ENCODE data around the gene TEAD2.
A peak's percentile ranks its signal among the peaks of the same experiment; 100 is the strongest.
"Not testable (repeated sequence)": the region's sequence is repeated elsewhere in the genome, so short reads cannot be mapped to it uniquely, and the experiment has no call there.

The TEAD2 gene

GRCh38 chr19:49347191-49347590, 15.0 kb downstream of the TEAD2 start:
- no peak for DNase-seq

GRCh38 chr19:49344505-49345423, 17.5 kb downstream of the TEAD2 start:
- DNase-seq: no peak

GRCh38 chr19:49343123-49343522, 19.1 kb downstream of the TEAD2 start:
- no peak for DNase-seq

- DNase-seq: no peak
These were observed 19.9 kb downstream of the TEAD2 start for GRCh38 chr19:49342291-49342721.

GRCh38 chr19:49340865-49341718, 21.1 kb downstream of the TEAD2 start:
- no peak for DNase-seq

GRCh38 chr19:49340069-49340864, 21.9 kb downstream of the TEAD2 start:
- DNase-seq: peak; percentile 93

GRCh38 chr19:49339301-49340068, 22.7 kb downstream of the TEAD2 start:
- no peak for DNase-seq

GRCh38 chr19:49338691-49339300, 23.4 kb downstream of the TEAD2 start:
- DNase-seq: no peak

- no peak for DNase-seq
These were observed 24.1 kb downstream of the TEAD2 start for GRCh38 chr19:49338023-49338677.

GRCh38 chr19:49337267-49338022, 24.8 kb downstream of the TEAD2 start:
- no peak for DNase-seq

GRCh38 chr19:49336482-49337266, 25.5 kb downstream of the TEAD2 start:
- DNase-seq: no peak

GRCh38 chr19:49335784-49336481, 26.3 kb downstream of the TEAD2 start:
- DNase-seq: peak; percentile 52

- peak; percentile 69 for DNase-seq
These were observed 27.0 kb downstream of the TEAD2 start, which contains the start of gene CD37 for GRCh38 chr19:49335071-49335783. TSS of gene CD37 (plus strand) at chr19:49335406. CDS start at chr19:49335541, 135 bp downstream.

- DNase-seq: peak; percentile 88
These were observed 28.4 kb downstream of the TEAD2 start for GRCh38 chr19:49333811-49334288.

- DNase-seq: no peak
These were observed 28.8 kb downstream of the TEAD2 start for GRCh38 chr19:49333418-49333805.

GRCh38 chr19:49332691-49333417, 29.4 kb downstream of the TEAD2 start:
- not testable (repeated sequence) for DNase-seq

- DNase-seq: peak; percentile 69
These were observed 30.6 kb downstream of the TEAD2 start for GRCh38 chr19:49331616-49332055.

All from CD4-positive, alpha-beta T cell treated with Interleukin-15 for 1 hour (primary cell).